ENCODE measurements around the gene TNFRSF1A. TPM values are rescaled to one million over a fixed set of nuclear protein-coding genes. Genes with fewer than 3 reads are reported as not detected.

TNFRSF1A gene
- total and polyA plus RNA-seq, 12 donors: 29.4 to 100 (median 39.2) TPM

DNA sequence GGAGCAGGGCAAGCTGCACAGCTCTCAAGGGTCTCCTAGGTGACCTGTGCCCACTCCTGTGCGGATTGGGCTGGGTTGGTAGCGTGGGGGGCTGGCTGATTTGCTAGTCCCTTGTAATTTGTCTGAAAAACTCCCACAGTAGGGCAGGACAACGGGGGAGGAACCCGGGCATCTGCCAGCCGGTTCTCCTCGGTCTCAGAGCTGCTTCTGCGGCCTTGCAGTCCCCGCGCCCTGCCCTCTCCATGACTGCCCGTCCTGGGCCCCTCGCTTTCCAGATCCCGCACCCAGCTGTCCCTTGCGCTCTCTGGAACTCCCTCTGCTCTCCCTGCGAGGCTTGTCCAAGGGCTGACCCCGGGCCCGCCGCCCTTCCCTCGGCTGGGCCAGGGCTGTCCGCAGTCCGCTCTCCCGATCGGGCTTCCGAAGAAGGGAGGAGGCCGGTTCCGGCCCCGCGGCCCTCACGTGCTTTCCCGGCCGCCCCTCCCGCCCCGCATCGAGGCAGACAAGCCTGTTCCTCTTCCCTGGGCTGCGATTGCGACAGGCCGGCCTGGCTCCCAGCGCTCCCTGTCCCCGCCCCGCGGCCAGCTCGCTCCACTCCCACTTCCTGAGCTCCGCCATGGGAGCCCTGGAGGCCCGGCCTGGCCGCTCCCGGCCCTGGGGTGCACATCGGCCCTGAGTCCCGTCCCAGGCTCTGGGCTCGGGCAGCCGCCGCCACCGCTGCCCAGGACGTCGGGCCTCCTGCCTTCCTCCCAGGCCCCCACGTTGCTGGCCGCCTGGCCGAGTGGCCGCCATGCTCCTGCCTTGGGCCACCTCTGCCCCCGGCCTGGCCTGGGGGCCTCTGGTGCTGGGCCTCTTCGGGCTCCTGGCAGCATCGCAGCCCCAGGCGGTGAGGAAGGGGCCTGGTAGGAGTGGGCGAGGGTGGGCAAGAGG is 42.0 kb upstream of the TNFRSF1A start, which contains the start of gene LTBR:
Gene LTBR (plus strand): TSS at position 591 of the 927 bp plus-strand sequence. CDS start 197 bp downstream, at position 788.
- 8 to 16% methylated on average over 59 to 62 of the region's 62 CpGs for WGBS, 2 donors
- intact Hi-C loops (cut with DNase I): loop anchor here in 7 of 10 donors (2.0 to 10.0 kb wide), 5 partner anchors 47 to 53 kb away; no protein-coding TSS in a partner anchor
- ATAC-seq: peak; percentile 96 to 98 (median 97)
- Histone ChIP-seq H3K36me3 (peaks cover 0 to 35% (median 19%) of the 10 kb centered on the region in 9 donors), H3K27me3 (no peaks in the 10 kb centered on the region), H3K4me1 (peaks cover 5 to 65% (median 28%) of the 10 kb centered on the region in 9 donors), H3K27ac (peak within 1 kb of the TSS; percentile 63 to 98 (median 95)), H3K4me3 (peak within 1 kb of the TSS; percentile 53 to 94 (median 82)), H3K9me3 (no peaks in the 10 kb centered on the region)
- peak; percentile 96 to 98 for DNase-seq
- TF ChIP-seq, protein P1, sequence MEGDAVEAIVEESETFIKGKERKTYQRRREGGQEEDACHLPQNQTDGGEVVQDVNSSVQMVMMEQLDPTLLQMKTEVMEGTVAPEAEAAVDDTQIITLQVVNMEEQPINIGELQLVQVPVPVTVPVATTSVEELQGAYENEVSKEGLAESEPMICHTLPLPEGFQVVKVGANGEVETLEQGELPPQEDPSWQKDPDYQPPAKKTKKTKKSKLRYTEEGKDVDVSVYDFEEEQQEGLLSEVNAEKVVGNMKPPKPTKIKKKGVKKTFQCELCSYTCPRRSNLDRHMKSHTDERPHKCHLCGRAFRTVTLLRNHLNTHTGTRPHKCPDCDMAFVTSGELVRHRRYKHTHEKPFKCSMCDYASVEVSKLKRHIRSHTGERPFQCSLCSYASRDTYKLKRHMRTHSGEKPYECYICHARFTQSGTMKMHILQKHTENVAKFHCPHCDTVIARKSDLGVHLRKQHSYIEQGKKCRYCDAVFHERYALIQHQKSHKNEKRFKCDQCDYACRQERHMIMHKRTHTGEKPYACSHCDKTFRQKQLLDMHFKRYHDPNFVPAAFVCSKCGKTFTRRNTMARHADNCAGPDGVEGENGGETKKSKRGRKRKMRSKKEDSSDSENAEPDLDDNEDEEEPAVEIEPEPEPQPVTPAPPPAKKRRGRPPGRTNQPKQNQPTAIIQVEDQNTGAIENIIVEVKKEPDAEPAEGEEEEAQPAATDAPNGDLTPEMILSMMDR (IDR thresholded peaks at IDR 0.05): peak in 5 of 9 donors; percentile 15 to 48 (median 33)

GRCh38 chr12:6382982-6383381 is 41.1 kb upstream of the TNFRSF1A start:
- ATAC-seq (no peak), DNase-seq (no peak)
- WGBS, 2 donors: 89 to 94% methylated on average over 6 of the region's 6 CpGs
- Histone ChIP-seq H3K4me3 (peak overlapping the region in 9 of 10 donors; percentile 53 to 94 (median 81)), H3K4me1 (peaks cover 5 to 74% (median 28%) of the 10 kb centered on the region in 9 donors), H3K36me3 (peaks cover 0 to 26% (median 12%) of the 10 kb centered on the region in 9 donors), H3K27me3 (no peaks in the 10 kb centered on the region), H3K27ac (peak overlapping the region; percentile 63 to 98 (median 95)), H3K9me3 (no peaks in the 10 kb centered on the region)
- intact Hi-C loops (cut with DNase I): loop anchor here in 6 of 10 donors (2.0 to 10.0 kb wide), 4 partner anchors 46 to 52 kb away; no protein-coding TSS in a partner anchor
- TF ChIP-seq, protein P1 (IDR thresholded peaks at IDR 0.05): no peak

GRCh38 chr12:6382371-6382770 is 40.5 kb upstream of the TNFRSF1A start:
- H3K4me3 ChIP-seq: no peak overlapping the region
- no peaks in the 10 kb centered on the region for H3K27me3 ChIP-seq
- DNase-seq (no peak), ATAC-seq (no peak)
- 89% methylated on average over 7 of the region's 7 CpGs for WGBS, 2 donors
- H3K36me3 ChIP-seq: peaks cover 0 to 20% (median 6%) of the 10 kb centered on the region in 9 donors
- no peaks in the 10 kb centered on the region for H3K9me3 ChIP-seq
- peak overlapping the region in 1 of 10 donors; percentile 96 for H3K27ac ChIP-seq
- TF ChIP-seq, protein P1 (IDR thresholded peaks at IDR 0.05): no peak
- peaks cover 9 to 75% (median 34%) of the 10 kb centered on the region in 9 donors for H3K4me1 ChIP-seq
- intact Hi-C loops (cut with DNase I): loop anchor here in 6 of 10 donors (2.0 to 10.0 kb wide), 4 partner anchors 45 to 52 kb away; no protein-coding TSS in a partner anchor

Data from heart right ventricle (tissue), 16 donors.